ENCODE measurements around the gene CTNNA3.

The CTNNA3 gene

DNA sequence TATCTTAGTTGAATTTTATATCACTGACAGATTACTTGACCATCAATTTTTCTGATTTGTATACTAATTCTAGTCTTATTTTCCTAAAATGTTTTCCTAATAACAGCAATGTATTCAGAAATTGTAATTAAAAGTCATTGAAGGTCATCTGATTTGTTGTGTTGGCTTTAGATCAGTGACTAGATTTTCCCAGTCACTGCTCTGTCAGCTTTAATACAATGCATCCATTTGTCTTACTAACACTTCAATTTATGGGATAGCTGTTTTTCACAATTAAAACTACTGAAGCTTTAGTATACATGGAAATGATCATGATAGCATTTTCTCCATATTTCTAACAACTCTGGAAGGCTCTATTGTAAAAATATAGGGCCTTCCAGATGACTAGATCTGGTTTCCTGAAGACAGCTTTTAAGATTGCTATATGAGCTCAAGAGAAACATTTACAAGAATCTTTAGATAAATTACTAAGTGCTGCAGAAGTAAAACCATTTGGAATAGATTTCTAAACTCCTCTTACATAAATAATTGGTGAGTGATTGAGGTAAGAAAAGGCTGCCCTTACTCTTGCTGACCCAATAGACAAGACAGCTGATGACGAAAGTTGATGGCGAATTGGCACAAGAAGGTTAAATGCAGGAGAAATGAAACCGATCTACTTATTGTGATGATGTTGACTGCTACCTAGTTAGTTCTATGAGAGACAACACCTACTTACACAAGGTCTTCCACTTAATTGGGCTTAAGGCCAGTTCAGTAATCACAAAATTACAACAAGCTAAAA lies 696.0 kb downstream of the CTNNA3 start:
- DNase-seq = no peak

DNA sequence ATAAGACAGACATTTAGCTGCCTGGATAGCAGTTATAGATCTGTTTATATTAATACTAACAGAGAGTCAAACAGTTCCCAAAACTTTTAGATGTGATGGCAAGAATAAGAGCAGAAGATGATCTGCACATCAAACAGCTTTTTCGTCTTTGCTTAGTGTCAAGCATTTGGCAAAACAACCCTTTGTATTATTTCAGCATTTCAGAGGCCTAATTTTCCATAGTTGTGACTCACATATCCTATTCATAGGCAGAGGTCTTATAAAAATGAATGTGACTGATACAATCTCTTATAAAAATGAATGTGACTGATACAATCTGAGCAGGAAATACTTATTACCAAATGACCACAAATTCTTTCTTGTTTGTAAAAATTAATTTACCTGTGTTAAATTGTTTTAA lies 699.0 kb downstream of the CTNNA3 start:
- DNase-seq = no peak

DNA sequence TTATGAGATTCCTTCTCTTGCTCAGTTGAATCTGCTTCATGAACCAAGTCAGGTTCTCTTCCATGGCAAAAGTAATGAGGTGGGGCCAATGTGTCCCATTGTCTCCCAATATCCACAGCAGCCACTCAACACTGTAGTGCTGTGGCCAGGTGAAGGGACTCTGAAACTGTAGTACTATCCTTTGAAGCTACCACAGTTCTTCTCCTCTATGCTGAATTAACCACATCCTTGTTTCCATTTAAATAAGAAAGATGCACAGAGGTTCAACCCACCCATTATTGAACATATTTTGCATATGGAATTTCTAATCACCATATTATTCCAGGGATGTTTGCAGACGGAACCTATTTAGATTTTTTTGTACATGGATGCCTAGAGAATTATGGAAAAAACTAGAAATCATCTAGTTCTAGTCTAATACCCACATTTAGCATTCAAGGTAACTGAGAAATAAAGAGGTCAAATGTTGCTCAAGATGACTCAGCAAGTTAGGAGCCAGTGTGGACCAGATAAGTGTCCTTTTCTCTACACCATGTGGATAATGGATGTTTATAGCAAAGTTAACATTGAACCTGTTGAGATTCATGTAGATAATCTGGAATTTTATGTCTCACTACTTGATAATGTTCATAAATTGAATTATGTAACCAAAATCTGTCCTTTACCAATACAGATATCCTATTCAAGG lies 705.7 kb downstream of the CTNNA3 start:
- no peak for DNase-seq

DNA sequence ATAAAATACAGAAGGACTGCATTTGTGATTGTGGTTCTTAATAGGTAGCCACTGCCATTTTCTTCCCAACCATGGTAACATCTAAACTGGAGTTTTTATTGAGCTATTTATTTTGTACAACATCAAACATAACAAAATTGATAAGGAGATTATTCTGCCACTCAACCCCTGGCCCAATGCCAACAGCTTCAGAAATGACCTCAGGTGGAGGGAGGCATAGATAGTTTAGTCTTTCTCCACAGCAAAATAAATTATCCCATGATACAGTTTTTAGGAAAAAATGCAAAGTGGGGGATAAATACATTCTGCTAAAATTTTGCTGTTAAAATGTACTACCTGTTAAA lies 712.5 kb downstream of the CTNNA3 start:
- no peak for DNase-seq

DNA sequence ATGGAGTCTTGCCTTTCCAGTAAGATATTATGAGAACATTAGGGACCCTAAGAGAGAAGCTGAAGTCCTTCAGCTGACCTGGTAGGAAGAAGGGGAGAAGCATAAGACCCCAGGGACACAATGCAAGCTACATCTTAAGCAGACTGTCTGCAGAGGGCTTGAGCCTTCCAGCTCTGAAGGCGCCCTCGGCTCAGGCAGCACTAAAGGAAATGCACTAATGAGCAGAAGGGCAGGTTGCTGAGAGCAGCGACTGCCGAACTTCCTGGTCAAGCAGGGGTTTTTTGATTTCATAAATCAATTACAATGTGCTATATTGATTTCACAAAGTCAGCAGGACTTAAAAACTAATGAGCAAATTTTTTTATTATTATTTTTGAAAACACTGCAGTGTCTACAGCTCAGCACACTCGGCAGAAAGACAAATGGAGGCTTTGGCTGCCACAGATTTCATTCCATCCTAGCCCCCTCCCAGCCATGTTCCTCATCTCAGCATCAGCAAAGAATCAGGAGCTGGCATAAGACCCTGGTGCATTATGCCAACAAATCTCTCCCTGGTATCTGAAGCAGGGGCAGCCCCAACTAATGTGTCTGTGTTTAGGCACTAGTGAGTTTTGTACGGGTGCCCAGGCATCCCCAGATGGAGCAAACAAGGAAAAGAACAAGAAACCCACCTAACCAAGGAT lies 713.1 kb downstream of the CTNNA3 start:
- no peak for DNase-seq

DNA sequence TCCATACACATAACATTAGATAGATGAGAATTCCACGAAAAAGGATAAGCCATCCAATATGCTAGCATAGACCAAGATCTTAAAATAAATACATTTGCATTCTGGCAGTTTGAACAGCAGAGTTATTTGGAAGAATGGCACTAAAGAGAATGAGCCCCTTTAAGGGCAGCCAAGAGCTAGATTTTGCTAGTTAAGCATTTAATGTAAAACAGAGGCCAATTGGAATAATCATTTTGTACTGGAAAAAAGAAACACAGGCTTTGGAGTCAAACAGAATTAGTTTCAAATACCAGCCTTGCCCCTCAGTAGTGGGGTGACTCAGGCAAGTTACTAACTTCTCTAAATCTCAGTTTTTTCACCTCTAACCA lies 714.0 kb downstream of the CTNNA3 start:
- DNase-seq = no peak

DNA sequence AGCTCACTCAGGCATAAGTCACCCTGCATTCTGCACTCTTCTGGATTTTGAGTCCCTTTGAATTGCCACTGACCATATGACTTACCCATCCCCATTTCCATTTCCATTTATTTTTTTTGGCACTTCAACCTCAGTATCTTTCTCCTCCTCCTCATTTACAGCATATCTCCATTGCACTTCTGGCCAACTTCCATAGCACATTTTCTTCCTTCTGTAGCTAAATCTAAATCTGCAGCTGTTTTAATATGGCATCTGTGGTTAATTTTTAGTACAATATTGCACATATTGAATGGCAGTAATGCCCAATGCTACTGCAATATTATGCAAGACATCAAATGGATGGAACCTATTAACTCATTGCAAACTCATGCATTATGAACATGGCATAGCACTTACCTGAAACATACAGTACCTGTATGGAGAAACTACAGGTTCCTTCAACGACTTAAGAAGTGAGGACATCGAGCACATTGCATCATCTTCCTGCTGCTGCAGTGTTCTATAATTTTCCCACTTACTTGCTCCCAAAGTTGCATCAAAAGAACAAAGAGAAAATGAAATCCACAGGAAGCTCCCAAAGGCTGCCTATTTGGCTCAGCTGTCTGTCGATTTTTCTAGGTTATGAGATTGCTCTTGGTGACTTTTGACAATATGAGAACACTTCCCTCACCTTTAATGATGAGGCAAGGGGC lies 714.5 kb downstream of the CTNNA3 start:
- DNase-seq = no peak

DNA sequence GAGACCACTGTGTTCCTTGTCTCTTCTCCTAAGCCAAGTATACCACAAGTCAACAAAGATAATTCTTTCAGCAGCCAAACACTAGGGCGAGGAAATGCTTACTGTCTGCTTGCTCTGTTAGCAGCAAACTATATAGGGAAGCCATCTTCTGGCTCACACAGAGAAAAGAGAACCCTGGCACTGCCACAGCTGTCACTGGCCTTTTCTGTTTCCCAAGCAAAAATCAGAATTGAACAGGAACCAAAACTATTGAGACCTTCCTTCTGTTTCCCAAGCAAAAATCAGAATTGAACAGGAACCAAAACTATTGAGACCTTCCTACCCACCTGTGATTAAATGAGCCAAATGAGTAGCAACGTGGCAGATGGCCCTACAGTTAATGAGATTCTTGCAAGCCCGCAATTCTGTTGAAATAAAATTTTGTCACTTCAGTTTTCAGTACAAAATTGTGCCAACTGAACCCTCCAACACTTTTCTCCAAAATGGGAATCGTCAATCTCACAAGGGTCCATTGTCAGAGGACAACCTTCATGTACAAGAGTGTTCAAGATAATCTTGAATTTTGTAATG lies 715.7 kb downstream of the CTNNA3 start:
- no peak for DNase-seq

DNA sequence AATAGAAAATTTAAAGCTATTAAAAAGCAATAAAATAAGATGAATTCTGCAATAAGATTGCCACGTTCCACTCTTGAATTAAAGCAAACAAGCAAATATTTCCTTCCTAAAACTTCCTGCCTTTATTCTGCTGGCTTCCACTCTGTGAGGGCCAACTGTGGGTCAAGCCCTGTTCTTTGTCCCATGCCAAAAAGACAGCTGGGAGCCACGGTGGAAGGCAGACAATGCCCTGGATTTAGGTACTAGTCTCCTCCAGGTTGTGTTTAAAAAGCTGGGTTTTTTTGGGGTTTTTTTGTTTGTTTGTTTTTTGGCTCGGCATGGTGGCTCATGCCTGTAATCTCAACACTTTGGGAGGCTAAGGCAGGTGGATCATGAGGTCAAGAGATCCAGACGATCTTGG lies 731.0 kb downstream of the CTNNA3 start:
- no peak for DNase-seq

DNA sequence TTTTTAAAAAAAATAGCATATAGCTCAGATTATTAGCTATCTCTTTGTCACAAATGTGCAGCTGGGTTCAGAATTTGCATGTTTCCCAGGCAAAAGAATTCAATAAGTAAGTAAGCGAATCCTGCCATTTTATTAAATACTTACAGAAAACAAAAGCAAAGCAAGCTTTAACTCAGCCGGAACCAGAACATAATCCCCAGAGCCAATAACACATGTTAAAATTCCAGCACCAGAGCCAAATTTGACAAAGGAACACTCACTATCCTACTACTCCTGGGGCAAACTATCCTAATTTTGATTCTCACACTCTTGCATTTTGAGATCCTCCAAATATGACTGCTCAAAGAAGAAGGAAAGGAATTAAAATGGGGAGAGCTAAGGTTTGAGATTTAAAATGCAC lies 737.5 kb downstream of the CTNNA3 start:
- no peak for DNase-seq

DNA sequence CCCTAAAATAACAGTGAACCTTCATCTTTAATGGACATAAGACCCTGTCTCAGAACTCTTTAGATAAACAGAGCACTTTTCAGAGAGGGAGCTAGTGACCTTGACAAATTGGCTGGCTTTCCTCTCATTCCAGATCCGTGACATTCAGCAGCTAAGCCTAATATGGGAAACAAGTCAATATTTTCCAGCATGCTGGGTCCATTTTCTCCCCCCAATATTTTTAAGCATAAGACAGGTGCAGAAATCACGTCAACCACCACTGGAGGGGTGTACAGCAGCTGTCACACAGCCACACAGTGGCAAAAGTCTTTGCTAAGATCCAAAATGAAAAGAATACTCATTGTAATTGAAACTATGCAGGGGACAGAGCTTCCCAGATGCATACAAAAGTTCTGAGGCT lies 744.1 kb downstream of the CTNNA3 start:
- DNase-seq = no peak

DNA sequence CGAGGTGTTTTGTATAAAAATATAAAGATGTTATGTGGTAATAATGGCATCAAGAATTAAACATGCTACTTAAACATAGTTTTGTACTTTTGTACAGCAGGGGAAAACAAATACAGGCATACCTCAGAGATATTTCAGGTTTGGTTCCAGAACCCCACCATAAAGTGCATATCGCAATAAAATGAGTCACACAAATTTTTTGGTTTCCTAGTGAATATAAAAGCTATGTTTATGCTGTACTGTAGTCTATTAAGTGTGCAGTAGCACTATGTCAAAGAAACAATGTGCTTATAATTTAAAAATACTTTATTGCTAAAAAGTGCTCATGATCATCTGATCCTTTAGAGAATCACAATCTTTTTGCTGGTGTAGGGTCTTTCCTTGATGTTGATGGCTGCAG lies 752.4 kb downstream of the CTNNA3 start:
- no peak for DNase-seq

DNA sequence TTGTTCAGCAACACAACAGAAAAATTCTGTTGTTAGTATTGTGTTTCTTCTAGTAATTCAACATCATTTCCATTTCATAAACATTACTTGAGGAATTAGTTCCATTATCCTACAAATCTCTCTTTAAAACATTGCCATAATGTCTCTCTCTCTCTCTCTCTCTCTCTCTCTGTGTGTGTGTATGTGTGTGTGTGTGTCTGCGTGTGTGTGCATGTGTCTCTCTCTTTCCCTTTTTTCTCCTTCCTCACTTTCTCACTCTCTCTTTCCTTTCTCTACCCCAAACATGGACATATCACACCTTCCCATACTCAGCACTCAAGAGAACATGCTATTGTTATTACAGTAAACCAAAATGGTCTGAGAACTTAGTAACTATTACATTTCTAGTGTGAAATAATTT lies 753.6 kb downstream of the CTNNA3 start:
- no peak for DNase-seq

DNA sequence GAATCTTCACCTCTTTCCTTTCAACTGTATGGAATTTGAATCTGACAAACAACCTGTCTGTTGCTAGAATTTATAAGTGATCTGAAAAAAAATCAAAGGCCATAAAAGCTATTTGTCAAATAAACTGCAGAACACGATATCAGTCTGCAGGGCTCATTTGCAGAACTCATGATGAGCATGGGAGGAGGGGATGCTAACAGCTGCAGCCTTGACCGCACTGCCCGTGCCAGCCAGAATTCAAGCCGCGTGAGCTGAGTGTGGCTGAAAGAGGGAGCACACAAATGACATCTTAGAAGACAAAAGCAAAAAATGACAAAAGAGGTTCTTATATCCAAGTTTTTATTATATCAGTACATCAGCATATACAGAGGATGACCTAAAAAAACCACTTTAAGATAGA lies 754.5 kb downstream of the CTNNA3 start:
- no peak for DNase-seq

DNA sequence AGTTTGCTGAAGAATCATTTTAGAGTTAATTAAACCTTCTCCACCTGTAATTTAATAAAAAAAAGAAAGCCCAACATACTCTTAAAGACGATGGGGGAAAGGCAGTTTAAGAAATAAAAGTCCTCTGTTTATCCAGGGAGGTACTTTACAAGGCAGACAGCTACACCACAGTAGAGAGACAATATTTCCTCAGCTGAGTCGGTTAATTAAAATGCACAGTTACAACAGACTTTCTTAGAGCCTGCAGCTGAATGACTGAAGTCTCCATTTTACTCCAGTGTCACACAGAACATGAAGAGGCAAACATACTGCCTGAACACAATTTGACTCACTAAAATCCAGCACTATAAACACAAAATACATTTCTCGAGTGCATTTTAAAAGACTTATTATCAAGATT lies 755.0 kb downstream of the CTNNA3 start:
- no peak for DNase-seq

DNA sequence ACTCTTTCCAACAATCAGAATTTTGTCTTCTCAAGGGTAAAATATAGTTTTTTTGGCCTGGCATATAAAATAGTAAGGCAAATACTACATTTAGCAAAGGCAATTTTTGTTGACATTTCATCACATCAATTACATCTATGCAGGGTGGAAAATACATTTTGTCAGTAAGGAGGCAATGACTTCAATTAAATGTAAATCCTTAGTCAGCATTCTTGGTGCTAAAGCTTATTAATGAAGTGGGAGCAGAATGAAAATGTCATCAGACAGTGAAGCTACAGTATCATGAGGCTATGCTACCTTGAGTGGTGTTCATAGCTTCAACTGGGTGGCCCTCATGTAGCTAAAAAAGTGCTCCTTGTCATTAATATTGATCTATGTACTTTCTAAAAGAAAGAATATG lies 761.3 kb downstream of the CTNNA3 start:
- no peak for DNase-seq

DNA sequence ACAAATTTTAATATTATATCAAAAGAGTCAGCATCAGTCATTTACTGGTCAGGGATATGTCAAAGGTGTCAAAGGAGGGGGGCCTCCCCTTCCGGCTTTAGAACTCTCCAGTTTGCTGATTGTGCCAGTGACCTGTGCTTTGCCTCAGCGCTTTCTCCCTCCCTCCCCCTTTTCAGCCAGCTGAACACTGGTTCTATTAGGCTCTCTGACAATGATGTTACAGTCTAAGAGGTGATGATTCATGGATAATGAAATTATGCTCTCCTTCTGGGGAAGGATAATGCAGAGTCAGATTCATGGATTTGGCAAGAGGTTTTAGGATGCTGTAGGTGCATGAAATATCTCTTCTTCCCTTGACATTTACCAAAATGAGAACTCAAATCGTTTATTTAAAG lies 764.0 kb downstream of the CTNNA3 start:
- no peak for DNase-seq

DNA sequence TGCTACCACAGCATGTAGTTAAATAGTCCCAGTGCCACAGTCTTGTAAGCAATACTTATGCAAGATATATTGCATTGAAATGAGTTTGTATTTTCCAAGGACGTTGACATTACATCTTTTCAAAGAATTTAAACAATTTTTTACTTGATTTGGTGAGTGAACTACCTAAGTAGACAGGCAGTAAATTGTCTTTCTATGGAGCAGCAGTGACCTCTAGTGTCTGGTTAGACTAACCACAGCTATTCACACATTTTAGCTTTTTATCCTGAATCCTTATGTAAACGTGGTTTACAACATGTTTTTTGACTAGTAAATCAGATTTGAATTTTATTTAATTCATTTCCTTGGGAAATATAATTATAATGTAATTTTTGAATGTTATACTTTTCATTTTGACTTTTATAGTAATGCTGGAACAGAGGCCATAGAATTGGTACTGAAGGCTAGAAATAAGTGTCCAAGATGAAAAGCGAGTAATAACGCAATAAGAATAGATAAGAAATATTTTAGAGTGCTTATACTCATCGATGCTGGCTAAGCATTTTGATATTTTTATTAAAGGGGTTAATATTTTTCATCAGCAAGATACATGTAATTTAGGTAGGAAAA lies 764.6 kb downstream of the CTNNA3 start:
- DNase-seq = no peak

DNA sequence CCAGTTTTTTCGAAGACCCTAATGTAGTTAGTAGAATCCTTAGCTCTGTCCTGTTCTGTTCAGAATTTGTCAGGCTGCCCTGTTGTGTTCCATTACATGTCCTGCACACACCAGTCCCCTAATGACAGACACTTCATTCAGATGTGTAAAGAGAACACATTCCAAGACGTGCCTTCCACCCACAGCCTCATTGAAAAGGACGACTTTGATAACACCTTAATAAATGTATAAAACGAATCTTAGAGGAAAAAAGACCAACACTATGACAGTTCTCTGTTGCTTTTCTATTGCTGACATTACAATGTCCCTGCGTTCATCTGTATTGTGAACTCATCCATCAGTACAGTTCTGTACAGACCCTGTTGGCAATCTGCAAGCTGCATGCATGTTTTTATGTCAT lies 766.6 kb downstream of the CTNNA3 start:
- DNase-seq = no peak

DNA sequence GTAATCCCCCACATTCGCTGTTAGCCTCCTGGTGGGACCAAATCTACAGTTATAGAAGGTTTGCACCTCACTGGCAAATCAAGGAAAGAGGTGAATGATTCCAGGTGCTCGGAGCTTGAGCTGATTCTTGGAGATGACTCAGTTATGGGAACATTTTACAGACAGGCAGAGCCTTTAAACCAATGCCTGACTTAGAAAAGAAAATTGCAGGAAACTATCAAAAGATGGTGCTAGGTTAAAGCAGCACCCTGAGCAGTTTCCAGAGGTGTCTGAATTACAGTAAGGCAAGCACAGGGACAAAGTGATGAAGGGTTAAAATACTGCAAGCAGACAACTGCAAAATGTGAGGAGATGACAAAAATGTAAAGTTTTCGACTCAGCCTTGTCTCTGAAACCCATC lies 767.2 kb downstream of the CTNNA3 start:
- no peak for DNase-seq

DNA sequence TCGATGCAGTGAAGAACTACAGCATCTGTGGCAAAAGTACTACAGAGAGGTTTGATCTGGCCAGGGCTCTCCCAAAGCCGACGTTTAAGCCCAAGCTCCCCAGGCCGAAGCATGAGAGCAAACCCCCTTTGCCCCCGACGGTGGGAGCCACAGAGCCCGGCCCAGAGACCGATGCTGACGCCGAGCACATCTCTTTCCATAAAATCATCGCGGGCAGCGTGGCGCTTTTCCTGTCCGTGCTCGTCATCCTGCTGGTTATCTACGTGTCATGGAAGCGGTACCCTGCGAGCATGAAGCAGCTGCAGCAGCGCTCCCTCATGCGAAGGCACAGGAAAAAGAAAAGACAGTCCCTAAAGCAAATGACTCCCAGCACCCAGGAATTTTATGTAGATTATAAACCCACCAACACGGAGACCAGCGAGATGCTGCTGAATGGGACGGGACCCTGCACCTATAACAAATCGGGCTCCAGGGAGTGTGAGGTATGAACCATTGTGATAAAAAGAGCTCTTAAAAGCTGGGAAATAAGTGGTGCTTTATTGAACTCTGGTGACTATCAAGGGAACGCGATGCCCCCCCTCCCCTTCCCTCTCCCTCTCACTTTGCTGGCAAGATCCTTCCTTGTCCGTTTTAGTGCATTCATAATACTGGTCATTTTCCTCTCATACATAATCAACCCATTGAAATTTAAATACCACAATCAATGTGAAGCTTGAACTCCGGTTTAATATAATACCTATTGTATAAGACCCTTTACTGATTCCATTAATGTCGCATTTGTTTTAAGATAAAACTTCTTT lies 767.8 kb downstream of the CTNNA3 start:
- DNase-seq = no peak
